Stimulated activated CD8-positive, alpha-beta memory T cell treated with anti-CD3 and anti-CD28 coated beads, Interleukin-12 subunit alpha, Interleukin-12 subunit beta, amount 100 ng/mL, for 4 hours (primary cell): ENCODE results near the gene HOXA10.

ENCODE experiments used
- DNase-seq: peaks from one replicate; pipeline ENCODE4 v3.0.0-alpha.2; 2020; ENCODE audit warnings: low read depth

Gene HOXA10

GRCh38 chr7:27145165-27145913, 28.8 kb downstream of the HOXA10 start:
- DNase-seq: no peak

- DNase-seq: no peak
Measured at GRCh38 chr7:27144781-27145164, 29.3 kb downstream of the HOXA10 start.

GRCh38 chr7:27143950-27144780, 30.0 kb downstream of the HOXA10 start:
- DNase-seq: no peak

DNA sequence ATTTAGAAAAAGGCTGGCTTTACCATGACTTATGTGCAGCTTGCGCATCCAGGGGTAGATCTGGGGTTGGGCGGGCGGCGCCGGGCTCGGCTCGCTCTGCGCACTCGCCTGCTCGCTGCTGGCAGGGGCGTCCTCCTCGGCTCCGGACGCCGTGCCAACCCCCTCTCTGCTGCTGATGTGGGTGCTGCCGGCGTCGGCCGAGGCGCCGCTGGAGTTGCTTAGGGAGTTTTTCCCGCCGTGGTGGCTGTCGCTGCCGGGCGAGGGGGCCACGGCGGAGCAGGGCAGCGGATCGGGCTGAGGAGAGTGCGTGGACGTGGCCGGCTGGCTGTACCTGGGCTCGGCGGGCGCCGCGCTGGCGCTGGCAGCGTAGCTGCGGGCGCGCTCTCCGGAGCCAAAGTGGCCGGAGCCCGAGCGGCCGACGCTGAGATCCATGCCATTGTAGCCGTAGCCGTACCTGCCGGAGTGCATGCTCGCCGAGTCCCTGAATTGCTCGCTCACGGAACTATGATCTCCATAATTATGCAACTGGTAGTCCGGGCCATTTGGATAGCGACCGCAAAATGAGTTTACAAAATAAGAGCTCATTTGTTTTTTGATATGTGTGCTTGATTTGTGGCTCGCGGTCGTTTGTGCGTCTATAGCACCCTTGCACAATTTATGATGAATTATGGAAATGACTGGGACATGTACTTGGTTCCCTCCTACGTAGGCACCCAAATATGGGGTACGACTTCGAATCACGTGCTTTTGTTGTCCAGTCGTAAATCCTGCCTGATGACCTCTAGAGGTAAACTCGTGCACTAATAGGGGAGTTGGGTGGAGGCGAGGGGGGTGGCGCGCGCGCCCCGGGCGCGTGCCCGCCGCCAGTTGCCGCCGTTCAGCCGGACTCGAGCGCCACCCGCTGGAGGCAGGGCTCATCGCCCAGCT, 30.8 kb downstream of the HOXA10 start, which contains the start of gene HOXA5:
HOXA5 (minus strand) TSS at position 659 of the 927 bp plus-strand sequence; CDS start at position 585, 74 bp downstream.
- DNase-seq: no peak

GRCh38 chr7:27142580-27143022, 31.5 kb downstream of the HOXA10 start:
- DNase-seq: no peak

DNA sequence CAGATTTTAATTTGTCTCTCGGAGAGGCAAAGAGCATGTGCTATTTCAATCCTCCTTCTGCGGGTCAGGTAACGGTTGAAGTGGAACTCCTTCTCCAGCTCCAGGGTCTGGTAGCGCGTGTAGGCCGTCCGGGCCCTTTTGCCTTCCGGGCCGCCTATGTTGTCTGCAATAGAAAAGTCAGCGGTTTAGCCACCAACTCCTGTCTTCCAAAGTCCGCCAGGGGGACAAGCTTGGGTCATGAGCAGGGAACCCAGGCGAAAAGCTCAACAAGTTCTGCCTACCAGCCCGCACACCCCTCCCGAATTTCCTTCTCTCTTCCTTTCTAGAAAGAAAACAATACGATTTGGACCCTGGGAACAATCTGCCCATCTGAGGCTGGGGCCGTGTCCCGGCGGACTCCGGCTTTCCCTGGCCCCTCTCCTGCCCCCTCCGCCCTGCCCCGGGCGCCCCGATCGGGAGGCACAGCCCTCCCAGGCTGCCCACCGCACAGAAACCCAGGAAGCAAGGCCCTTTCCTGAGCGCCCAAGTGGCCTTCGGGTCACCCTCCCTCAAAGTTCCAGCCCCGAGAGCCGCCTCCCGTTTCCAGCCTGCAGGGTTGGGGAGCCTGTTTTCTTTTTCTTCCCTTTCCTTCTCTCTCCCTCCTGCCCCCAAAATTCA, 32.1 kb downstream of the HOXA10 start:
- DNase-seq: no peak

DNA sequence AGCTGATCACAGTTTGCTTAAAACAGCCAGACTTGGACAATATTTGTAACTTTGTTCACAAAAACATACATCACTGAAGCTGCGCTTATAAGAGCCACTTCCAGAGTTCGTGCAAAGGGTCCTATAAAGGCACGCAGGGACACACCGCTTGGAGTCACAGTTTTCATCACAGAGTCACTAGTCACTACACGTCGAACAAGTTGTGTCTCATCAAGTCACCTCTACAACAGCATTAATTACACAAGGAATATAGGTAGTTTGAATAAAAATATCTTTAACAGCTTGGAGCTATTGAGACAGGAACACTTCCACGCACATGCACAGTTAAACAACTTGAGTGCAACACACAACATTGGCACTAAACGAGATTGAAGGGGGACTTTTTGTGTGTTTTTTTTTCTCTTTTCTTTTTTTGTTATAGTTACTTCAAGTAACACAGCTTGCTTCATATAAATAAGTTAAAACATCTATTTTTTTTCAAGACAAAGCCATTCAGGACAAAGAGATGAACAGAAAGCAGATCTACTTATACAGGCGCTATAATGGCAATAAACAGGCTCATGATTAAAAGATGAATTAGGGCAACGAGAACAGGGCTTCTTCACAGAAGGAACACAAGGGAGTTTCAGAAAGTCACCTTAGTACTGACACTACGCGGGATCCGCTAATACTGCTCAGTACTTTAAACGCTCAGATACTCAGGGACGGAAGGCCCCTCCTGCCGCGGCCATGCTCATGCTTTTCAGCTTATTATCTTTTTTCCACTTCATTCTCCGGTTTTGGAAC, 32.8 kb downstream of the HOXA10 start:
- no peak for DNase-seq

- no peak for DNase-seq
Measured at GRCh38 chr7:27140126-27140857, 33.8 kb downstream of the HOXA10 start.

DNA sequence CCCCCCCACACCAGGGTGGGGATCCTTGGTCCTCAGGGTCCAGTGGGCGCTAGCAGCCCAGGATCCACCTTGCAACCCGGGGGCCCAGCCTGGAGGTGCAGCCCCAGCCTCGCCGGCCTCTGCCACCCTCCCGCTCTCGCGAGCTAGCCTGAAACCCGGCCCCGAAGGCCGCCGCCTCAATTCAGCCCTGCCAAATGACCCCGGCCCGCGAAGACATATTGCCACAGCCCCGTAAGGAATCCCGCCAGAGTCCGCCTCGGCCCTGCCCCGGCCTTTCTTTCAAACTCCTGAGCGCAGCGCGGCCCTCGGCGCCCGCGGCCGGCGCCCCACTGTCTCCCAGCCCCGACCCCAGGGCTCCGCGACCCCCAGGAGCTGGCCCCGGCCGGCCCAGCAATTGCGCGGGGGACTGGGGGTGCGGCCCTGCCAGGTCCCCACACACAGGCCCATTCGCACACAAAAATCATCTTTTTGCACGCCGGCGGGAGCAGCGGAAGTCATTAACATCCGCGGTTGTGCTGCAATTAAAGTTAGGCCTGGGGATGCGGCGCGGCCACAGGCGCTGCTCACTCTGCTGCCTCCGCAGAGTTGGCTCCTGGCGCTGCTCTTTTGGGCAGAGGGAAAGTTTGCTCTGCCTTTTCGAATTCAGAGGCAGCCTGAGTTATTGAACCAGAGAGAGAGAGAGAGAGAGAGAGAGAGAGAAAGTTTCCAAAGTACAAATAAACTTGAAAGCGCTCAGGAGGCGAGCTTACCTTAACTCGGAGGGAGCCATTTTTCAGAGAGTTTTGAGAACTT, 34.6 kb downstream of the HOXA10 start:
- no peak for DNase-seq

DNA sequence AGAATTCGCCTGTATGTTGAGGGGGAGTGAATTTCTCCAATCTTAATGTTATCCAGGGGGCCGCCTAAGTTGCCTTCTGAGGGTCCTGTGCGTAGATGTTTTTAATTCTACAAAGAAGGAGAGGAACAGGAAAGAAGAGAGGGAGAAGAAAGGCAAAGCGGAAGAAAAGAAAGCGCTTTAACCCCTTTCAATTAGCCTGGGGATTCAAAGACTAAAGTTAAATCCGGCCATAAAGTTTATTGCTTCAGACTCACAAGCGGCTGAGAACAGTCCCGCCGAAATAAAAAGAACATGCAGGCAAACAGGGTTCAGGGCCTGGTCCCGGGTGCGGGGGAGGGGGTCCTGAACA, 35.2 kb downstream of the HOXA10 start:
- DNase-seq: no peak

- no peak for DNase-seq
Measured at GRCh38 chr7:27138472-27138871, 35.6 kb downstream of the HOXA10 start.

GRCh38 chr7:27137640-27138315, 36.3 kb downstream of the HOXA10 start:
- no peak for DNase-seq

DNA sequence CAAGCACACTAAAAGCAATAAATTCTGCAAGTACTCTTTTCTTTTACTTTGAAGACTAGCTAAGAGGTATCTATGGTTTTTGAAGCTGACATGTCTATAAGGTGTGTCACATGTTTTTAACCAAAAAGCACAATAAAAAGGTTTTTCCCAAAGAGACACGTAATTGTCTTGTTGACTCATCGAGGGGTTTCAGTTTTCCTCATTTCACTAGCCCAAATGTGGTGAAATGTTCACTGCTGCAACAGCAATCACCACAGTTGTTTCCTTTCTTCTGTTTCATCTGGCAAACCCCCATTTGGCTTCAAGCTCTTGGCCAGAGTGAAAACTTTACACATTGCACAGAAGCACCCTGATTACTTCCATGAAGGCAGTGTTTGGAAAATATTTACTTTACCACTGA, 39.7 kb downstream of the HOXA10 start:
- no peak for DNase-seq

DNA sequence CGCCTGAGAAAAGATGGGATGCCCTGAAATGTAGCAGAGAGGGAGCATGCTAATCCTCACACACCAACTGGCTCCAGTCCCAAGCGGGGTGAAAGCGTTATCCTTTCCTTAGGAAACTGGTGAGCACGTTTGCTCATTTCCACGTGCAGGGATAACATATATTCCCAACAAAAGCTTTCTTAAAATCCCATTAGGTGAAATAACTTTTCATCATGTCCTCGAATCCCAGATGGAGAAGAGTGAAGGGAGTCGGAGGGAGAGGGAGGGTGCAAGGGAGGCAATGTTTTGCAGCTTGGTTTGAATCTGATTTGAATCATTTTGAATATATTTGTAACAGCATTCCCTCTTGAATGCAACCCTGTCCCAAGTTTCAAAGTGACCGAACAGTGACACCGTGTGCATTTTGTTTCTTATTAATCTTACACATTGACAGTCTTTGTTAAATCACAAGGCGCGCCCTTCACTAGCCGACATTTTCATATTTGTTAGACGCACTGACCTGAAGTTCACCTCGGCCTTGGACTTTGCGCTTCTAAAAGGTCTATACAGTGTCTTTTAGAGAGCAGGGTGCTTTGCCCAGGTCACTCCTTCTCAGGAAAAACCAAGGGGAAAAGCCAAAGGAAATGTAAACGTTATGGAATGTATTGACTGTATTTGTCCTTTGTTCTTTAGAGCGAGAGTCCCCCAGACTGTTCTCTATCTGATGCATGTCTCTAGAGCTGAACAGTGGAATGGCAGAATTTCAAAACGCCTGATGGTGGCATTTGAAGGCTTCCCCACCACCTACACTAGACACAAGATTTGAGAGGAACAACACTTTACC, 40.5 kb downstream of the HOXA10 start:
- DNase-seq: no peak

- no peak for DNase-seq
Measured at GRCh38 chr7:27132978-27133377, 41.1 kb downstream of the HOXA10 start.

GRCh38 chr7:27132214-27132613, 41.9 kb downstream of the HOXA10 start:
- DNase-seq: no peak

DNA sequence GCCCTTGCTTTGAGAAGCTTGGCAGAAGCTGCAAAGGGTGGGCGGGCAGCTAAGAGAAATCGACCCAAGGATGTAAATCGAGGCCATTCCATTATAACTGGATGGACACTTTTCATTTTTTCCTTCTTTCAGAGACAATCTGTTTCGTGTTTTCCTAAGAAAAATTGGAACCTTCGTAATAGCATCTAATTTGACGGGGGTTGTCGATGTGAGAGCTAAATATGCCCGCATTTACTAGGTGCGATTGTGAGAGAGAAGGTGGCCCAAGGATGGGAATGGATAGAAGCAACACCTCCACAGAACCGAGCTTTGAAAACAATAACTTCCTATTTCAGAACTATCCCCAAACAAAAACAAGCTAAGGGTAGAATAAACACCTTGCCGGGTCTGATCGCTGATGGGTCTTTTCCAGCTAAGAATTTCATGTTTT, 42.7 kb downstream of the HOXA10 start:
- no peak for DNase-seq
